ENCODE data around the gene TCF7.

Gene TCF7

DNA sequence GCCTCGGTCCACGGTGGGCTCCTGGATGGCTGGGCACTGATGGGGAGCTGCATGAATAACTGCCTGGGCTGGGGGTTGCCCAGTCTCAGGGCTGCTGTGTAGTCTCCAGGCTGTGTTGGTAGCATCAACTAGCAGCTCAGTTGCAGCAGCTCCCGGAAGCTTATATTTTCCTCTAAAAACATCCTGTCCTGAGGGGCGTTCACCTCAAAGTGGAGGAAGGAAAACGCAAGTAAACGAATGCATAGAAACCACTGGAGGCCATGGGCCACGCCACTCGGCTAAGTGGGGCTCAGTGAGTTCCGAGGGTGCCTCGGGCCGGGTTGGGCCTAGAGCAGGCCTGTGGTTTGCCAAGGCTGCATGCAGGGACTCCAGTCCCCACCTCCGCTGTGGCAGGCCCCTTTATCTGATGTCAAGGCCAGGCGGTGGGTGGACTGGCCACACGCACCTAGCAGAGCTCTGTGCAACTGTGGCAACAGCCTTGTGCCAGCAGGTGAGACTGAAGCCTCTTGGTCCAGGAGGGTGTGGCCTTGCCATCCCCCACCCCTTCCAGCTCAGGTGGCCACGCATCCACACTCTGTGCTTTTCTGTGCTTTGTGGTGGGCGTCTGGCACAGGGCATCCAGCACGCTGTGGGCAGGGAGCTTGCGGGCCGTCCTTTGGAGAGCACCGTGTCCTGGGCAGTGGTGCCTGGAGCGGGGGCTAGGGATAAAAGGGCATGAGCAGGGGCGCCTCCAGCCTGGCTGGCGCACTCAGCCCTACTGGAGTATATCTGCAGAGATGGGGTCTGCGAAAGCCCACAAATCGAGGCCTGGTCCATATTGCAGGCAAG, 15.1 kb downstream of the TCF7 start:
- TF ChIP-seq, protein P1, sequence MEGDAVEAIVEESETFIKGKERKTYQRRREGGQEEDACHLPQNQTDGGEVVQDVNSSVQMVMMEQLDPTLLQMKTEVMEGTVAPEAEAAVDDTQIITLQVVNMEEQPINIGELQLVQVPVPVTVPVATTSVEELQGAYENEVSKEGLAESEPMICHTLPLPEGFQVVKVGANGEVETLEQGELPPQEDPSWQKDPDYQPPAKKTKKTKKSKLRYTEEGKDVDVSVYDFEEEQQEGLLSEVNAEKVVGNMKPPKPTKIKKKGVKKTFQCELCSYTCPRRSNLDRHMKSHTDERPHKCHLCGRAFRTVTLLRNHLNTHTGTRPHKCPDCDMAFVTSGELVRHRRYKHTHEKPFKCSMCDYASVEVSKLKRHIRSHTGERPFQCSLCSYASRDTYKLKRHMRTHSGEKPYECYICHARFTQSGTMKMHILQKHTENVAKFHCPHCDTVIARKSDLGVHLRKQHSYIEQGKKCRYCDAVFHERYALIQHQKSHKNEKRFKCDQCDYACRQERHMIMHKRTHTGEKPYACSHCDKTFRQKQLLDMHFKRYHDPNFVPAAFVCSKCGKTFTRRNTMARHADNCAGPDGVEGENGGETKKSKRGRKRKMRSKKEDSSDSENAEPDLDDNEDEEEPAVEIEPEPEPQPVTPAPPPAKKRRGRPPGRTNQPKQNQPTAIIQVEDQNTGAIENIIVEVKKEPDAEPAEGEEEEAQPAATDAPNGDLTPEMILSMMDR (IDR thresholded peaks at IDR 0.05; ENCODE audit: borderline replicate concordance, control extremely low read depth, extremely low read depth, insufficient read depth, missing control alignments): no peak
- in situ Hi-C loops (cut with MboI; ENCODE audit: low sequenced_read_pairs, unreplicated experiment): no loop called here
- DNase-seq (ENCODE audit: low spot score): no peak

DNA sequence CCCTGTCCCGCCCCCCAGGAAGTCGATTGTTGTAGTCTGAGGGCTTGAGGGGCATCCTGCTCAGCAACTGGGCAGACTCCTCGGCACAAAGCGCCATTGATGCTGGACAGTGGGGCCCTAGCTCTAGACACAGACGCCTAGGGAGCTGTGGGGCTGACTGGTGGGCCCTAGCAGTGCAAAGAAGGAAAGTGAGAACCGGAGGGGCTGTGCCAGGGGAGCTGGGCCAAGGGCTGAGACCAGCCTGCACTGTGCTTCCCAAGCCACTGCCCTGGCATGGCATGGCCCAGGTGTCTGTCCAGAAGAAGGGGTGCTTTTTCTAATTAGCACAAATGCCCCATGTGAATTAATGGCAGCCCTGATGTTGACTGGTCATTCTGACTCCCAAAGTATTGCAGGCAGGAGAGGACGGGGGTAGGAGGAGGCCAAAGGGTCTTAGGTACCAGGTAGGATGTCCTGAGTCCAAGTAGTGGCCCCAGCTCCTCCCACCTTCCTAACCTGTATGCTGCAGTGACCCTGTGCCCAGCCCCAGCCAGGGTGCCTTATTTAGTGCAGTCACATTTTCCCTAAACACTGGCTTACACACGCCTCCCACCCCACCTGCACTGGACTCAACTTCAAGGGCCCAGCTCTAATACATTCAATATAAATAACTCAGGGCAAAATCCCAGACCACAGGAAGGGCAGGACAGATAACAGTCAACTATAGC, 15.9 kb downstream of the TCF7 start:
- in situ Hi-C loops (cut with MboI; ENCODE audit: low sequenced_read_pairs, unreplicated experiment): no loop called here
- TF ChIP-seq, protein P1 (IDR thresholded peaks at IDR 0.05; ENCODE audit: borderline replicate concordance, control extremely low read depth, extremely low read depth, insufficient read depth, missing control alignments): no peak

GRCh38 chr5:134131165-134131564, 16.7 kb downstream of the TCF7 start:
- TF ChIP-seq, protein P1 (IDR thresholded peaks at IDR 0.05; ENCODE audit: borderline replicate concordance, control extremely low read depth, extremely low read depth, insufficient read depth, missing control alignments): no peak
- in situ Hi-C loops (cut with MboI; ENCODE audit: low sequenced_read_pairs, unreplicated experiment): no loop called here
- DNase-seq (ENCODE audit: low spot score): no peak

More for the DNA sequence above, 15.9 kb downstream of the TCF7 start:
- no peak for DNase-seq (ENCODE audit: low spot score)

- no peak for DNase-seq (ENCODE audit: low spot score)
- in situ Hi-C loops (cut with MboI; ENCODE audit: low sequenced_read_pairs, unreplicated experiment): no loop called here
- TF ChIP-seq, protein P1 (IDR thresholded peaks at IDR 0.05; ENCODE audit: borderline replicate concordance, control extremely low read depth, extremely low read depth, insufficient read depth, missing control alignments): no peak
These were observed 17.3 kb downstream of the TCF7 start for GRCh38 chr5:134131578-134132350.

DNA sequence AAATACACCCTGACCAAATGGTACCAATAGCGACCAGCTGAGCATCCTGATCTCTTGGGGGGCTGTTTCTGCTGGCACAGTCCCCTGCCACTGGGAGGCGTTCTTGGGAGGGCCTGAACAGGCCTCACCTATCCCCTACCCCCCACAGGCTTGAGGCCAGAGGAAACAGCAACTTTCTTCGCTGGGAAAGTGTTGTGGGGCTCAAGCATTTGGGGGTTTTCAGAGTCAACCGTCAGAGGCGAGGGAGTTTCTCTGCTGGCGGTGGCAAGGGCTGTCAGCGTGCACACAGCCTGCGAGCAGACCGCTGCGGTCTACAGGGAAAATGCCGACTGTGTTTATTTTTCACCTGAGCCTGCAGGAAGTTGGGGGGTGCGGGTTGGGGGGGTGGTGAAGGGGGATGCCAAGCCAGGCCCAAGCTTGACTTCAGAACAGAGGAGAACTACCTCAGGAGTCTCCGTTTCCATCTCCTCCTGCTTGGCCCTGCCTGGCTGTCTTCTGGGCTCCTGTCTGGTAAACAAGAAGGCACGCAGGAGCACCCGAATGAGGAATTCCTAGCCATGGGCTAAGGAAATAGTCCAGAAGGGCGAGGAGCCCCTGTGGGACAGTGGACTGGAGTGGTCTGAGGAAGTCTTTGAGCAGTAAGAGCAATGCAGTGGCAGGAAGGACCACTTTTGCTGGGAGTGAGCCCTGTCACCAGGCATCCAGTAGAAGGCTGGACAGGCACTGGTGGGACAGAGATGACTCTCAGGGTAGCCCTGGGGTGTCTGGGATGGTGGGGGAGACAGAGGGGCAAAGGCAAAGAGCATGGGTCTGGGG, 18.1 kb downstream of the TCF7 start:
- in situ Hi-C loops (cut with MboI; ENCODE audit: low sequenced_read_pairs, unreplicated experiment): no loop called here
- TF ChIP-seq, protein P1 (IDR thresholded peaks at IDR 0.05; ENCODE audit: borderline replicate concordance, control extremely low read depth, extremely low read depth, insufficient read depth, missing control alignments): peak; percentile 50
- peak; percentile 84 for DNase-seq (ENCODE audit: low spot score)

All from GM13976 (cell line).